Retinal pigment epithelial cell (primary cell): ENCODE data around the gene PAPOLB.

Experiments used
- DNase-seq: peaks from one replicate; pipeline ENCODE4 v3.0.0-alpha.2; 2010; ENCODE audit warnings: low read depth
- H3K4me3 ChIP-seq: 2 replicates; pipeline ENCODE4 v1.5.1; 2011; ENCODE audit warnings: mild to moderate bottlenecking, low read length, control low read depth, moderate library complexity
- TF ChIP-seq, protein P1 (sequence below): conservative IDR thresholded peaks from 2 replicates; pipeline ENCODE4 v1.5.1; 2011; ENCODE audit warnings: low read depth, low read length, control low read depth, inconsistent platforms

Gene PAPOLB

DNA sequence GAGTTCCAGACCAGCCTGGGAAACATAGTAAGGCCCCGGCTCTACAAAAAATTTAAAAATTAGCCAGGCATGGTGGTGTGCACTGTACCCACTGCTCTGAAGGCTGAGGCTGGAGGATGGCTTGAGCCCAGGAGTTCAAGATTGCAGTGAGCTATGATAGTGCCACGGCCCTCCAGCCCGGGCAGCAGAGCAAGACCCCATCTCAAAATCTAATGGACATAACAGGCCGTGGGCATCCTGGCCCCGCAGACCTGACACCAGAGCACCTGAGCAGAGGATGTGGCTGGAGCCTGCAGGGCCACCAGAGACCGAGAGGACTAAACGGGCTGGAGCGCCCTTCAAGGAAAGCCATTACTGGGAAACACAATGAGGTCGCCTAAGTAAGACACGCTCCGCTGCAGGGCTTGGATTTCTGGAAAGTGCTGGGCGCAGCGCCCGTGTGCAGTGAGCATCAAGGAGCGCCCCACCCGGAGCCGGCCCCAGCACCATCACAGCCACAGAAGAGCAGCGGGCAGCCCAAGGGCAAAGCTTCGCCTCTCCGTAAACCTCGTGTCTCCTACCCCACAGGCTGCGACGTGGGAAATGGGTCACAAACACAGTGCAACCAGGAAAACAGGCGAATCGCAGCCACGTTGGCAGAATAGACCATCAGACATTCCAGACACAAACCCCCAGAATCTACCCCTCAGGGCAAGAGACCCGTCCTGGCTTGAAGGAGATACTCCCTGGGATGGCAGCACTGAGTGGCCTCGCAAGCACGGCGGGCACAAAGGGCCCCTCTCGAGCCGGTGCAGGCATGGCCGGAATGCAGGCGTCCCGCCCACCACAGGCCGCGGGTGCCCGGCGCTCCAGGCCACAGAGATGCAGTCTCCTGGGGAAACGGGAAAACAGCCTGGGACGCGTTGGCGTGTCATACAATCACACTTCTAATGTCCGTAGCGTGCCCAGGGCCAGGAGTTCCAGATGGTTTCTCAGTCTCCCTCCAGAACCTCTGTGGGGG is 16.8 kb upstream of the PAPOLB start:
- no peak for DNase-seq
- no peak overlapping the region for H3K4me3 ChIP-seq
- TF ChIP-seq, protein P1, sequence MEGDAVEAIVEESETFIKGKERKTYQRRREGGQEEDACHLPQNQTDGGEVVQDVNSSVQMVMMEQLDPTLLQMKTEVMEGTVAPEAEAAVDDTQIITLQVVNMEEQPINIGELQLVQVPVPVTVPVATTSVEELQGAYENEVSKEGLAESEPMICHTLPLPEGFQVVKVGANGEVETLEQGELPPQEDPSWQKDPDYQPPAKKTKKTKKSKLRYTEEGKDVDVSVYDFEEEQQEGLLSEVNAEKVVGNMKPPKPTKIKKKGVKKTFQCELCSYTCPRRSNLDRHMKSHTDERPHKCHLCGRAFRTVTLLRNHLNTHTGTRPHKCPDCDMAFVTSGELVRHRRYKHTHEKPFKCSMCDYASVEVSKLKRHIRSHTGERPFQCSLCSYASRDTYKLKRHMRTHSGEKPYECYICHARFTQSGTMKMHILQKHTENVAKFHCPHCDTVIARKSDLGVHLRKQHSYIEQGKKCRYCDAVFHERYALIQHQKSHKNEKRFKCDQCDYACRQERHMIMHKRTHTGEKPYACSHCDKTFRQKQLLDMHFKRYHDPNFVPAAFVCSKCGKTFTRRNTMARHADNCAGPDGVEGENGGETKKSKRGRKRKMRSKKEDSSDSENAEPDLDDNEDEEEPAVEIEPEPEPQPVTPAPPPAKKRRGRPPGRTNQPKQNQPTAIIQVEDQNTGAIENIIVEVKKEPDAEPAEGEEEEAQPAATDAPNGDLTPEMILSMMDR: no peak

DNA sequence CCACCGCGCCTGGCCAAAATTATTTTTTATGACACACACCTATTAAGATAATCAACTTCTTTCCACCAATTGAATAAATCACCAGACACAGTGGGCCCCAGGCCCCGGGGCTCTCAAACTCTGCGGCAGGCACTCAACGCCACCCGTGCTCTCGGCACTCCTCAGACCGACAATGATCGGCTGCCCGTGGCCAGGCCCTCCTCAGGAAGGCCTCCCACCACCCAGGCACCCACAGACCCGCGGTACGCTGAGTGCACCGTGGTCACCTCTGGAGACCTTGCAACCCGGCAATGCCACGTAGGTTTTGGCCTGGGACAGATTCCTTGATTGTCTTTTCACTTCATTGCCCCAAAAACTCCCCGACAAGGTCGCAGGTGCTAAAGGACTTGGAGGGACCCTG is 14.8 kb upstream of the PAPOLB start:
- TF ChIP-seq, protein P1: no peak
- no peak for DNase-seq

DNA sequence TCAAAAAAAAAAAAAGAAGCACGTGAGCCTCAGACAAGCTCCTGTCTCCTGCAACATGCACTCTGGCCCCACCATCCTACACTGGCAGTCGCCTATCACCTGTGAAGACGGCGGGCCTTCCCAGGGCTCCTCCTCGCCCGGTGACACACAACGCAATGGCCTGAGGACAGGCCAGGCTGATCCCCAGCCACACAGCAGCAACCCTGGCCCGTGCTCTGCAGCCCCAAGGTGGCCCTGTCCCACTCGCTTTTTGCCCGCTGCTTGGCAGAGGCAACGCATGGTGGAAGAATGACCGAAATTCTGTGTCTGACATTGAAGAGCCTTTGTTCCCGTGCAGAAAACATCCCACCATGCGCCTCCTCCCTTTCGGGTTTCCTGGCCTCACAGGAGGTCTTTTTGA is 13.6 kb upstream of the PAPOLB start:
- DNase-seq: no peak
- H3K4me3 ChIP-seq: no peak overlapping the region

More for the DNA sequence above, 14.8 kb upstream of the PAPOLB start:
- H3K4me3 ChIP-seq: no peak overlapping the region

DNA sequence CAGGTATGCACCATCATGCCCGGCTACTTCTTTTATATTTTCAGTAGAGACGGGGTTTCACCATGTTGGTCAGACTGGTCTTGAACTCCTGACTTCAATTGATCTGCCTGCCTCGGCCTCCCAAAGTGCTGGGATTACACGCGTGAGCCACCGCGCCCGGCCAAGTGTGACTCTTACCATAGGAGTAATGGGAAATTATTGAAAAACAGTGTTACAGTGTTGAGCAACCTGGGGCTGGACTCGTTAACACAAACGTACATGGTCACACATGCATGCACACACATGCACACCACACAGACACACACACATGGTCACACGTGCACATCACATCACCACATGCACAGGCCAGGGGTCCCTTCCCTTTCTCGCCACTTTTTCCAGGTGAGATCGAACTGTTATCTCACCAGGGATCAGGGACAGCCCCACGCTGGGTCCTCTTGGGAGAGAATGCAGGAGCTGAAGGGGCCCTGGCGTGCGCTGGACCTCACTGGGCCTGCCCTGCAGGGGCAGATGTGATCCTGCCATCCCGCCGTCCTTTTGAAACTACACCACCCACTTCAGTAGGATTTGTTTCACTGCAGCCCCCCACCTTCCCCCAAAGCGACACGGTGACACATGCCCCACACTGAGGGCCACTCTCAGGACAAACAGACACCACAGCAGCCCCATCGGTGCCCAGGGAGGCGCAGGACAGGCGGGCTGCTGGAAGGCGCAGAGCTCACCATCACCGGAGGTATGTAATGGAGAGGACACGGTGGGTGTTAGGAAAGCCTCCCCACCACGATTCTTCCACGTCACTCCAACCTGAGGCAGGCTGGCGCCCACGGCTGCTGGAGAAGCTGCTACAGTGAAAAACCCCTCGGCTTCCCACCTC is 11.5 kb upstream of the PAPOLB start:
- no peak overlapping the region for H3K4me3 ChIP-seq
- TF ChIP-seq, protein P1: no peak
- no peak for DNase-seq

More for the DNA sequence above, 13.6 kb upstream of the PAPOLB start:
- TF ChIP-seq, protein P1: no peak

DNA sequence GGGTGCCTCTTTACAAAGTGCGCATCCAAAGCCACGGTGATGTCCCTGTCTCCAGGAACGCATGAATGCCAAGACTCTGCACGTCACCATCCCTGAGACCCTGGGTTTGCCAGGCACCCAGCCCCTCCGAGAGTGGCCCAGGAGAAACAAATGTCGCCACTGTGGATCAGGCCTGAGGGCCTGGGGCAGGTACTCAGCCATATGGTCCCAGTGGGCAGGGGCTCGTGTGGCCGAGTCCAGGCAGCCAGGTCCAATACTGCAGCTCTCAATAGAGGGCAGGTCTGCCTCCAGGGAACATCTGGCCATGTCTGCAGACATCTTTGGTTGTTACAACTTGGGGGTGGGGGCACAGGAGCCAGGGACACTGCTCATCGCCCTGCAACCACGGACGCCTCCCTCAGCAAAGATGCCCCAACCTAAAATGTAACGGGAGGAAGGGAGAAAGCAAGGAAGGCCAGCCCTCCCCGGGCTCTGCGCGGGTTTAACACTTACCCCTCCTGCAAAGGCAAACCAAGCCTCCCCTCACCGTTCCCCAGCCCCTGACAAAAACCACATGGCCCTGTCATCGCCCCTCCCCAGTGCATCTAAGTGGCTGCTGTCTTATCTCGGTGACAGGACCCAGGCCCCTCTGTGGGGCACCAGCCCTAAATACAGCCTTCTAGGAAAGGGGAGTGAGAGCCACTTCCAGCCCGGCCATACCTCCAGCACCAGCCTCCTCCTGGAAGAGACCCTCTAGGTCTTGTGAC is 10.3 kb upstream of the PAPOLB start:
- TF ChIP-seq, protein P1: no peak
- H3K4me3 ChIP-seq: no peak overlapping the region
- DNase-seq: no peak

DNA sequence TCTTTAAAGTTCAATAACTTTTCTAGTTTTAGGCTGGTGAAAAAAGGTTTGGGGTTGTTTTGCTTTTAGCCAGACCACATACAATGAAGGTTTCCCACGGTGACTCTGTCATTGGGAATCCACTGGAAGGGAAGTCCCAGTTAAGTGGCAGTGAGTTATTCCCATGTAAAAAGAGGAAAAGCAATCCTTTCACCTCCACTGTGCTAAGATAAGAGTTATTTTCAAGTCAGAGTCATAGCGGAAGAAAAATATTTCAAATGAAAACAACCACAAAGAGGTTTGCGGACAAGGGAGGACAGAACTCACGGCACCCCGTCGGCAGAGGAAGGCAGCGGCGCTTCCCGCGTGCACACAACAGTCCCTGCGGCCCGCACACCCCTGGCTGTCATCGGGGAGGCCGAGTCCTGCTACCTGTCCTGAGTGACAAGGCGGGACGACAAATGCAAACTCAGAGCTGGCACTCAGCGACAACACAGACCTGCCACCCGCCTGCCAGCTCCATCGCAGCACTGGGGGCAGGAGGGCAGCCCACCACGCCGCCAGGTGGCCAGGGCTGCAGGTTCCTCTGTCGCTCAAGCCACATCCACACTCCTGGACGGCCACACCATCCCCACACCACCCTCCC is 9.3 kb upstream of the PAPOLB start:
- no peak overlapping the region for H3K4me3 ChIP-seq
- TF ChIP-seq, protein P1: no peak
- DNase-seq: no peak
